GM21825 (cell line): ENCODE results near the gene SHROOM1.
"Not testable (repeated sequence)": the region's sequence is repeated elsewhere in the genome, so short reads cannot be mapped to it uniquely, and the experiment has no call there.

Experiments
- ATAC-seq: cut with Tn5 transposase; IDR thresholded peaks from one replicate; pipeline ENCODE4 v1.9.1; 2021; ENCODE audit warnings: mild to moderate bottlenecking, moderate library complexity; ENCODE audit not compliant: unreplicated experiment

Gene SHROOM1

GRCh38 chr5:132808448-132808847 is 22.0 kb downstream of the SHROOM1 start:
- no peak for ATAC-seq

GRCh38 chr5:132807163-132807838 is 23.1 kb downstream of the SHROOM1 start:
- no peak for ATAC-seq

DNA sequence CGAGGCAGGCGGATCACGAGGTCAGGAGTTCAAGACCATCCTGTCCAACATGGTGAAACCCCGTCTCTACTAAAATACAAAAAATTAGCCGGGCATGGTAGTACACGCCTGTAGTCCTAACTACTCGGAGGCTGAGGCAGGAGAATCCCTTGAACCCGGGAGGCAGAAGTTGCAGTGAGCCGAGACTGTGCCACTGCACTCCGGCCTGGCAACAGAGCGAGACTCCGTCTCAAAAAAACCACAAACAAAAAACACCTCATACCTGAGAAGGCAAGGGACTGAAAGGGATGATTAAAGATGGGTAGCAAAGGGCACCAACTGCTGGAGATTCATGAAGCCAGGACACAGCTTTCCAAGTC is 23.7 kb downstream of the SHROOM1 start:
- ATAC-seq: not testable (repeated sequence)

DNA sequence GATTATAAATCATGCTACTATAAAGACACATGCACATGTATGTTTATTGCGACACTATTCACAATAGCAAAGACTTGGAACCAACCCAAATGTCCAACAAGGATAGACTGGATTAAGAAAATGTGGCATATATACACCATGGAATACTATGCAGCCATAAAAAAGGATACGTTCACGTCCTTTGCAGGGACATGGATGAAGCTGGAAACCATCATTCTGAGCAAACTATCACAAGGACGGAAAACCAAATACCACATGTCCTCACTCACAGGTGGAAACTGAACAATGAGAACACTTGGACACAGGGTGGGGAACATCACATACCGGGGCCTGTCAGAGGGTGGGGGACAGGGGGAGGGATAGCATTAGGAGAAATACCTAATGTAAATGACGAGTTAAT is 24.6 kb downstream of the SHROOM1 start:
- ATAC-seq: not testable (repeated sequence)

GRCh38 chr5:132804219-132804618 is 26.2 kb downstream of the SHROOM1 start:
- not testable (repeated sequence) for ATAC-seq

- not testable (repeated sequence) for ATAC-seq
These were observed 27.8 kb downstream of the SHROOM1 start for GRCh38 chr5:132802685-132803066.

GRCh38 chr5:132802044-132802684 is 28.3 kb downstream of the SHROOM1 start:
- no peak for ATAC-seq

GRCh38 chr5:132800545-132800944 is 29.9 kb downstream of the SHROOM1 start:
- ATAC-seq: no peak

DNA sequence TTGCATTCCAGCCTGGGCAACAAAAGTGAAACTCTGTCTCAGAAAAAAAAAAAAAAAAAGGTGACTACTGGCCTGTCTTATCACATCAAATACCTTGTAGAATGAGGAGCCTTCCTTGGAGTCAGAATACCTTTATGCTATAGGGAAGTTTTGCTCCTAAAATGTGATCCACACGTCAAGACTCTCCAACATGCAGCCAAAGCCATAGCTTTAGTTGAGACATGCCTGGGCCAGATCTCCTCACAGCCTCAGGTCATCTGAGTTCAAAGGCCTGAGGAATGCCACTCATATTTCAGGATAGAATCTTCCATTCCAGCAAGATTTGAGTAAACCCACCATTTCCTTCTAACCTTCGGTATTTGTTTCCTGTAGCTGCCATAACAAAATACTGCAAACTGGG is 31.1 kb downstream of the SHROOM1 start:
- ATAC-seq: no peak

GRCh38 chr5:132797651-132798050 is 32.8 kb downstream of the SHROOM1 start:
- ATAC-seq: no peak

GRCh38 chr5:132791026-132791425 is 39.4 kb downstream of the SHROOM1 start:
- ATAC-seq: no peak

DNA sequence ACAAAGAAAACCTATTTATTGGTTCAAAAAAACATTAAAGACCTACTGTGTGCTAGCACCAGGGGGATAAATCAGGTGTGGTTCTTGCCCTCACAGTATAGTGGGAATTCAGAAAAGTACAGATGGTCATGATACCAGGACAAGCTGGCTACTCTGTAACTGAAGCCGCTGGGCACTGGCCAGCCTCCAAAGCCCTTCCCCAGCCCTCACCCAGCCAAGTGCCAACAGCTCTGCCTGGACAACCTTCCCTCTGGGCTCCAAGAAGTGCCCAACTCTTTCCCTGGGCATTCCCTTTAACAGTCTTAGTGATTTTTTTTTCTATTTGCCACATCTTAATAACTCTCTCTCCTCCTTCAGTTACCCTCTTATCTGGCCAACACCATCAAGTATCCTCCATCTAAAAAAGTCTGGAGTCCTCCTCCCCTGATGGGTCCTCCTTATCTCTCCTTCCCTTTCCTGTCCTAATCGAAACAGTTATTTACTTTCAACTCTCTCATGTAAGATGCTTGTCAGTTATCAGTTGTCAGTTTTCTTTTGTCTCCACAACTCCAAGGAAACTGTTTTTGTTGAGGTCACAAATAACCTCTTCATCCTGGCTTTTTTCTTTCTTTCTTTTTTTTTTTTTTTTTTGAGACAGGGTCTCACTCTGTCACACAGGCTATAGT is 40.1 kb downstream of the SHROOM1 start:
- no peak for ATAC-seq

DNA sequence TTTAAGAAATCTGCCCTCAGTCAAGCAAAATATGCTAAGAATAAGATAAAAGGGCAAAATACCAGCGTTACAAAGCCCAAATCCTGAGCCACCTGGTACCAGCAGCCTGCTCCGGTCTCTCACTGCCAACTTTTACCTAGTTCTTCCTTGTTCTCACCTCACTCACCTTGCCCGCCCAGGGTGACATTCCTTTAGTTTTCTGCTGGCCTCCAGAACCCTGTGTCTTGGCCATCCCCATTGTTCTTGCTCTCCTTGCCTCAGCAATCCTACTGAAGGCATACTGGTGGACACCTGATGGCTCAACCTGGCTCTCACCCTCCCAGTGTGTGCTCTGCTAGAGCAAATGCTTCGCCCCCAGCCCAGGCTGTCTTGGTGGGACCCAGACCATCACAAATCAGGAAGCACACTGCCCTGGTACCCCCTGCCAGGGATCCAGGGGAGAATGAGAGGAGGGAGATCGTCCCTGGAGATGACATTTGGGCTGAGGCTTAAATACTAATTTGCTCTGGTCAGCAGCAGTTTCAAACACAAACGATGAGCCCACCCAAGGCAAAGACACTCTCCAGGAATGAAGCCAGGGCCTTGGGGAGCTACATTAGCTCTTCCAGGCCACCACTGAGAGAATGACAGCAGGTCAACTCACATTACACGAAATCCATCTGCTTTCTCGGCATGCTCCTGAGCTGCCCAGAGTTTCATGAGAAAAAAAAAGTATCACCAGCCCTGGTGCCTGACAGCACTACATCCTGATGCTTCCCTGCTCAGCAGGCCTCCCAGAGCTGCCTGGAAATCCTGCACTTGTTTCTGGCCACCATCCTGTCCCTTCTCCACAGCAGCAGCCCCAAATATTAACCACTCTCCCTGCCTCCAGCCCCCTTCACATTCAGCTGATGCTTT is 41.2 kb downstream of the SHROOM1 start:
- ATAC-seq: no peak

GRCh38 chr5:132788508-132788907 is 41.9 kb downstream of the SHROOM1 start:
- ATAC-seq: no peak

DNA sequence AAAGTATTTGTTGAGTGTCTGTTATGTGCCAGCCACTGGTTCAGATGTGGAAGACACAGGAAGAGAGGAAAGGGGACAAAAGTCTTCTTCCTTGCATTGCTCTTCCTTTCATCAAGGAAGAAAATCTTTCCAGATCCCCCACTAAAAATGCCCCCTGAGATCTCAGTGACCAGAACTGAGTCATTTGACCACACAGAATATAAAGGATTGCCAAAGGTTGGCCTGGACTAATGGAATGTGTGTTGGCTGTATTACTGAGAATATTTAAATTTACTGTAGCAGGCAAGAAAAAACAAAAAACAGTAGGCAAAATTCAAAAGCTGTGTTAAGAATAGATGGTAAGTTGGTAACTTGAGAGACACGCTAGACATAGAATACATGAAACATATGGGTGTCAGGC is 43.4 kb downstream of the SHROOM1 start:
- ATAC-seq: no peak

DNA sequence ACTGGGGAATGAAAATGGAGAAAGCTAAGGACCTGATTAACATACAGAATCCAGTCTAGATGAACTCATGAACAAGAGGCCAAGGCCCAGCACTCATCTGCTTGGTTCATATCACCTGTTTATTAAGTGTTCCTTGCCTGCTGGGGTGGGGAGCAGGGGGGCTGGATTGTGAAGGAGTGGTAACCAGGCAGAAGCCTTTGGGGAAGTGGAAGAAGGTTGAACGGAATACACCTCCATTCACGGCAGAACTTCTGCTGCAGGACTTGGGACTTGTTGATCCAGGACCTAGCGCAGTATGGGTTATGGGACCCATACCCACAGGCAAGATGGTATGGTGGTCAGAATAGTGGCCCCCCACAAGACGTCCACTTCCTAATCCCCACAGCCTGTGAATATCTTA is 44.6 kb downstream of the SHROOM1 start:
- no peak for ATAC-seq

DNA sequence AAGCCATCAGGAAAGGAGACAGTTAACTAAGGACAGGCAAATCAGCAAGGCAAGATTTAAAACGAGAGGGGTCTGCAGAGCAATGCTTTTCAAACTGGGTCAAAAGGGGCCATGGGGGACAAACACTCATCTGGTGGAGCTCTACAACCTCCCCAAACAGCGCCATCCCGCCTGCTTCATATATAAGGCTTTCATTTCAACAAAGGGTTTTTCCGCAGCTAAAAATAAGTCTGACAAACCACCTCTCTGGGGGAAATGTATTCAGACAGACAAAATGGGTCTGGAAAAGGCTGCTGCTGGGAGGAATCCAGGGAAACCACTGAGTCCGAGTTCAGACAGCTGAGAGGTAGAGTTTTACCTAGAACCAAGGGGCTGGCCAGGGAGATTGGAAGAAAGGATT is 45.1 kb downstream of the SHROOM1 start:
- ATAC-seq: no peak

DNA sequence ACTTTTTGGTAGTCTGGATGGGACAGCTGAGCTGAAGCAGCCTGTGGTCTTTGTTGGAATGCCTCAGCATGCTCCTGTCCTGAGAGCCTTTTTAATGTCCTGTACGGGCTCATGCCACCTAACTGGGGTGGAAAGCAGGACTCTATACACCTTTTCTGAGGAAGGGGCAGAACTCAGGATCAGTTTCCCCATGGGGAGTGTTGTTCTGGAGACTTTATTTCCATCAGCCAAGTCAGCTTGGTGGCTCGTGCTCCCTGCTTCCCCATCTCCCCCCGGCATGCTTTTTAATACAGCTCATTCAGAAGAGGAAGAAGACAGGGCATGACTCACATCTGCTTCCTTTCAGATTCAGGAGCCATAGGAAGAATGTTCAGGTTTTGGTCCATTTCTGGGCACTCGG is 48.3 kb downstream of the SHROOM1 start:
- no peak for ATAC-seq

DNA sequence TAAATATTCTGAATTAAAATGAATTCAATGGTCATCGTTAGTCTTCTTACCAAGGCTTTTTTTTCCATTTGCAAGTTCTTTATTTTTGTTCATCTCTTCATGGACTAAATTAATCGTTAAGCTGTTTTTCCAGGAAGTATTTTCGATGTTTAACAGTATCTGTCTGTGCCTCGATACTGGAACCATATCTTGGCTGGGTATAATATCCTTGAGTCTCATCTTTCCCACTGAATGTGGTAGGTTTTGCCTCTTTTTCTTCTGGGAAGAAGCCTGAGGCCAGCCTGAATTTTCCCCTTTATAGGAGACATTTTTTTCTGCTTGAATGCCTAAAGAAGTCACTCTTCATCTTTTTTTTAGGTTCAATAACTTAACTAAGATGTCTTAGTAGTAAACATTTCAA is 49.4 kb downstream of the SHROOM1 start:
- no peak for ATAC-seq

DNA sequence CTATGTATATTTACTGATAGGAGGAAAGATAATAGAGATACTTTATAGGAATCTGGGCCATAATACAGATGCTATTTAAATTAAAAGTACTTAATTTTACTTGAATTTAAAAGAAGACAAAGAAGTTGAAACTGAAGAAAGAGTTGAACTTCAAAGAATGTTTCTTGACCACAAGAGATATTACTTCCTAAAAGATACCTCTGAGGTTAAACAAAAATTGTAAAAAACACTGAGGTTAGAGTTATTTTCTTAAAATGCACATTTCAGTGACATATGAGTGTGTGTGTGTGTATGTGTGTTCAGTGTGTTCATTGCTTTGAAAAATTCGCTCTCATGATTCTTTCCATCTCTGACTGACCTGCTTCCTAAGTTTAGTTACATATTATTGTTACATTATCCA is 49.9 kb downstream of the SHROOM1 start:
- ATAC-seq: no peak

GRCh38 chr5:132779961-132780360 is 50.5 kb downstream of the SHROOM1 start:
- ATAC-seq: no peak
